Activated T-cell treated with anti-CD3 and anti-CD28 coated beads, Interleukin-2, amount 50 U/mL, for 4 hours (primary cell): Measurements from ENCODE around the gene TENT4A. TPM values are rescaled to one million over a fixed set of nuclear protein-coding genes. Genes with fewer than 3 reads are reported as not detected.
"Not testable (repeated sequence)": the region's sequence is repeated elsewhere in the genome, so short reads cannot be mapped to it uniquely, and the experiment has no call there.

Experiments
- ATAC-seq, 2 donors: fragments of 200-7000 bp; cut with Tn5 transposase; one replicate each; pipeline ENCODE4 v1.10.0; 2021
- DNase-seq: peaks from one replicate; pipeline ENCODE4 v3.0.0-alpha.2; 2020
- H3K27me3 Mint-ChIP-seq: one replicate; pipeline ENCODE4 v1.8.0; 2021; ENCODE audit warnings: low read depth, mixed read lengths
- H3K36me3 Mint-ChIP-seq: one replicate; pipeline ENCODE4 v1.8.0; 2022; ENCODE audit warnings: mixed read lengths; ENCODE audit not compliant: insufficient read depth
- H3K4me1 Mint-ChIP-seq: one replicate; pipeline ENCODE4 v1.8.0; 2021; ENCODE audit warnings: low read depth, mixed read lengths
- H3K4me3 Mint-ChIP-seq: one replicate; pipeline ENCODE4 v1.8.0; 2021; ENCODE audit warnings: mild to moderate bottlenecking, moderate library complexity, mixed read lengths
- H3K9me3 Mint-ChIP-seq: one replicate; pipeline ENCODE4 v1.8.0; 2021; ENCODE audit warnings: mixed read lengths
- total RNA-seq, 3 donors: library from RNA; stranded (reverse); gene quantifications; one replicate each; pipeline ENCODE4 v1.2.1, GENCODE V29; 2021

TENT4A gene
- 10 to 100 TPM; 24.7 to 27.4 (median 25.9) TPM for total RNA-seq

GRCh38 chr5:6713274-6714225 lies at the start of gene TENT4A:
Gene TENT4A (plus strand): TSS chr5:6713432. CDS start chr5:6713984, 552 bp downstream.
- Mint-ChIP-seq H3K36me3 (peaks cover under 1% of the 10 kb centered on the region), H3K4me3 (peak within 1 kb of the TSS; percentile 88), H3K4me1 (peaks cover 40% of the 10 kb centered on the region), H3K9me3 (no peaks in the 10 kb centered on the region), H3K27me3 (no peaks in the 10 kb centered on the region)
- DNase-seq: no peak
- ATAC-seq: peak; percentile 48 to 49

DNA sequence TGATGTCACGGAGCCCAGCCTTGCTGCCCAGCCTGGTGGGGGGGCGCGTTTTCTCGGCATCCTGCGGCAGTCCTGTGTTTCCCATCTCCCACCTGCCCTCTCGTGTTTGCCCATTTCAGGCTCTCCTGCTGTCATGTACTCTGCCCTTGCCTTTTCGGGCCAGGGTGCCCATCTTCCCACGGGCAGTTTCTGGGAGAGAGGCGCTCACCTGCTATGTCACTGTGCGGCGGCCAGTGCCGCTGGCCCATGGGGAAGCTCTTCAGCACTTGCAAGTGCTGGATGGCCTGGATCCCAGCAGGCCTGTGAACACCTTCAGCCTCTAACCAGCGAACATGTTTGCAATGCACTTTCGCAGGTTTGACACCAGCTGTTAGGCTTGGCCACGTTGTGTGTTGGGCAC lies 46.5 kb upstream of the TENT4A start:
- Mint-ChIP-seq H3K36me3 (peaks cover 15% of the 10 kb centered on the region), H3K4me3 (no peak overlapping the region), H3K27me3 (no peaks in the 10 kb centered on the region), H3K9me3 (no peaks in the 10 kb centered on the region), H3K4me1 (no peaks in the 10 kb centered on the region)
- ATAC-seq (no peak), DNase-seq (no peak)

DNA sequence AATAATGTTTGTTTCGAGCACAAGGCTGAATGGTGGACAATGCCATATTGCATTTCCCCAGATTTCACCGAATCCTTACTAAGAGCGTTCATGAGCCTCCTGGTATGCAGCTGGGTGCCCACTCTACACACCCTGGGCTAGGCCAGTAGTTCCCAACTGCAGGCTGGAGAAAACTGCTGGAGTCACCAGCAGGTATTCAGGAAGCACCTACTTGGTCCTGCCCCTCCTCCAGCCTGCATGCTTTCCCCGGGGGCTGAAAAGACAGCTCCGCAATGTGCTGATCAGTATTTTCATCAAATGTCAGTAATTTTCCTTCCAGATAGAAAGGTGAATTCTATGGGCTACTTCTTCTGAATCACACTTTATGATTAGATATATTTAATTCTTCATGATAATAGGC lies 45.6 kb upstream of the TENT4A start:
- Mint-ChIP-seq H3K4me3 (no peak overlapping the region), H3K27me3 (no peaks in the 10 kb centered on the region), H3K9me3 (no peaks in the 10 kb centered on the region), H3K4me1 (no peaks in the 10 kb centered on the region), H3K36me3 (peaks cover 15% of the 10 kb centered on the region)
- DNase-seq (no peak), ATAC-seq (no peak)

GRCh38 chr5:6668717-6669116 lies 44.5 kb upstream of the TENT4A start:
- ATAC-seq, H3K4me1 Mint-ChIP-seq, DNase-seq, H3K9me3 Mint-ChIP-seq, H3K27me3 Mint-ChIP-seq, H3K4me3 Mint-ChIP-seq: not testable (repeated sequence)
- H3K36me3 Mint-ChIP-seq: peaks cover 15% of the 10 kb centered on the region

- DNase-seq (no peak), ATAC-seq (no peak)
- no peaks in the 10 kb centered on the region for H3K27me3 Mint-ChIP-seq
- no peaks in the 10 kb centered on the region for H3K9me3 Mint-ChIP-seq
- no peaks in the 10 kb centered on the region for H3K4me1 Mint-ChIP-seq
- H3K4me3 Mint-ChIP-seq: no peak overlapping the region
- H3K36me3 Mint-ChIP-seq: peaks cover 12% of the 10 kb centered on the region
These were observed 40.2 kb upstream of the TENT4A start for GRCh38 chr5:6673031-6673430.

DNA sequence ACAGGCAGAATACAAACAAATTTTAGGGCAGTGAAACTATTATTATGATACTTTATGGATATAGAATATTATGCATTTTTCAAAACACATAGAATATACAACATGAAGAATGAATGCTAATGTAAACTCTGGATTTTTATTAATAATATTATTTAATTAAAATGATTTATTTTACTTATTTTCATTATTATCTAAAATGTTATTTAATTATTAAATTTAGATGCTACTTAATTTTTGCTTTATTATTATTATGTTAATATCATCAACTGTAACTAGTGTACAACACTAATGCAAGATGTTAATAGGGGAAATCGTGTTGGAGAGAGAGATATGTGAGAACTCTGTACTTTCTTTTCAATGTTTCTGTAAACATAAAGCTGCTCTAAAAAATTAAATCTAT lies 39.3 kb upstream of the TENT4A start:
- no peak for DNase-seq
- Mint-ChIP-seq H3K4me1 (no peaks in the 10 kb centered on the region), H3K4me3 (no peak overlapping the region), H3K9me3 (no peaks in the 10 kb centered on the region), H3K36me3 (peaks cover 12% of the 10 kb centered on the region), H3K27me3 (no peaks in the 10 kb centered on the region)
- no peak for ATAC-seq

GRCh38 chr5:6674421-6674820 lies 38.8 kb upstream of the TENT4A start:
- ATAC-seq (no peak), DNase-seq (no peak)
- Mint-ChIP-seq H3K9me3 (no peaks in the 10 kb centered on the region), H3K27me3 (no peaks in the 10 kb centered on the region), H3K36me3 (peaks cover 10% of the 10 kb centered on the region), H3K4me1 (no peaks in the 10 kb centered on the region), H3K4me3 (no peak overlapping the region)

GRCh38 chr5:6674886-6675285 lies 38.3 kb upstream of the TENT4A start:
- H3K4me1 Mint-ChIP-seq: no peaks in the 10 kb centered on the region
- no peak overlapping the region for H3K4me3 Mint-ChIP-seq
- peaks cover 5% of the 10 kb centered on the region for H3K36me3 Mint-ChIP-seq
- no peak for ATAC-seq
- no peaks in the 10 kb centered on the region for H3K27me3 Mint-ChIP-seq
- H3K9me3 Mint-ChIP-seq: no peaks in the 10 kb centered on the region
- DNase-seq: no peak

GRCh38 chr5:6675784-6676491 lies 37.3 kb upstream of the TENT4A start:
- ATAC-seq: no peak
- H3K27me3 Mint-ChIP-seq: no peaks in the 10 kb centered on the region
- H3K36me3 Mint-ChIP-seq: no peaks in the 10 kb centered on the region
- no peak overlapping the region for H3K4me3 Mint-ChIP-seq
- no peaks in the 10 kb centered on the region for H3K9me3 Mint-ChIP-seq
- DNase-seq: no peak
- no peaks in the 10 kb centered on the region for H3K4me1 Mint-ChIP-seq

- Mint-ChIP-seq H3K27me3 (peaks cover 2% of the 10 kb centered on the region), H3K36me3 (no peaks in the 10 kb centered on the region), H3K4me3 (no peak overlapping the region), H3K9me3 (no peaks in the 10 kb centered on the region), H3K4me1 (no peaks in the 10 kb centered on the region)
- DNase-seq: no peak
- ATAC-seq: no peak
These were observed 36.5 kb upstream of the TENT4A start for GRCh38 chr5:6676702-6677101.

- H3K27me3 Mint-ChIP-seq: peaks cover 4% of the 10 kb centered on the region
- DNase-seq (no peak), ATAC-seq (no peak)
- H3K9me3 Mint-ChIP-seq: no peaks in the 10 kb centered on the region
- no peaks in the 10 kb centered on the region for H3K4me1 Mint-ChIP-seq
- no peak overlapping the region for H3K4me3 Mint-ChIP-seq
- no peaks in the 10 kb centered on the region for H3K36me3 Mint-ChIP-seq
These were observed 34.8 kb upstream of the TENT4A start for GRCh38 chr5:6678385-6678784.

GRCh38 chr5:6680922-6681321 lies 32.3 kb upstream of the TENT4A start:
- peaks cover 21% of the 10 kb centered on the region for H3K27me3 Mint-ChIP-seq
- H3K9me3 Mint-ChIP-seq: no peaks in the 10 kb centered on the region
- no peaks in the 10 kb centered on the region for H3K4me1 Mint-ChIP-seq
- ATAC-seq (no peak), DNase-seq (no peak)
- no peak overlapping the region for H3K4me3 Mint-ChIP-seq
- no peaks in the 10 kb centered on the region for H3K36me3 Mint-ChIP-seq

GRCh38 chr5:6681682-6682081 lies 31.6 kb upstream of the TENT4A start:
- ATAC-seq (no peak), DNase-seq (no peak)
- peaks cover 28% of the 10 kb centered on the region for H3K27me3 Mint-ChIP-seq
- no peaks in the 10 kb centered on the region for H3K9me3 Mint-ChIP-seq
- no peak overlapping the region for H3K4me3 Mint-ChIP-seq
- peaks cover 2% of the 10 kb centered on the region for H3K4me1 Mint-ChIP-seq
- no peaks in the 10 kb centered on the region for H3K36me3 Mint-ChIP-seq

DNA sequence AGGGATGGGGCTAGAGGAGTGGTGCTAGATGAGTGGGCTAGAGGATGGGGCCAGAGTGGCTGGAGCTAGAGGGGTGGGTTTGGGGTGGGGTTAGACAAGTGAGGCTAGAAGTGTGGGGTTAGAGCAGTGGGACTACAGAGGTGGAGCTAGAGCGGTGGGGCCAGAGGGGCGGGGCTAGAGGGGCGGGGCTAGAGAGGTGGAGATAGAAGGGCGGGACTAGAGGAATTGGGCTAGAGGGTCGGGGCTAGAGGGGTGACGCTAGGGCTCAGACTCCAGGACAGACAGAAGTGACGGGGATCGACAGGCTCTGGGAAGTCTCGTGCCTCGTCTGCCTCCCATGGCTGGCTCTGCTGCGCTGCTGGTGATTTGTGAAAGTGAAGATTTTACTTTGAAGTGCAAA lies 31.0 kb upstream of the TENT4A start:
- Mint-ChIP-seq H3K4me1 (peaks cover 4% of the 10 kb centered on the region), H3K27me3 (peaks cover 30% of the 10 kb centered on the region), H3K9me3 (no peaks in the 10 kb centered on the region), H3K36me3 (no peaks in the 10 kb centered on the region), H3K4me3 (no peak overlapping the region)
- DNase-seq (no peak), ATAC-seq (no peak)

DNA sequence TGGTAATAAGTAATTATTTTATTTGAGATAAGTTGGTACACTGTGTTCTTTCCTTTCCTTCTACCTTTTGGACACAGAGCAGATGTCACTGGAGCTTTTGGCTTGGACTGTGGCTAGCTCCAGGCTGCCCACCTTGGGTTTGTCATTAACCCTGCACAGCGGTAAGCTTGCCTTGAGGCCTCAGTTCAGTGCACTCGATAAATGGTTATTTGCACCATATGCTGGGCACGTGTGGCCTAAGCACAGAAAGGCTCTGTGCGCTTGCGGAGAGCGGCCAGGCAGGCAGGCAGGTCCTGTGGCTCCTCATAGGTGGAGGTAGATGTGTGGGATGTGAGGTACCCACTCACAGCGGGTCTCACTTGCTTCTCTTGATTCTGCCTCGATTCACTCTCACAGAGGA lies 30.0 kb upstream of the TENT4A start:
- DNase-seq: no peak
- H3K27me3 Mint-ChIP-seq: peaks cover 38% of the 10 kb centered on the region

More for the DNA sequence above, 30.0 kb upstream of the TENT4A start:
- ATAC-seq: no peak
- Mint-ChIP-seq H3K9me3 (no peaks in the 10 kb centered on the region), H3K4me3 (no peak overlapping the region), H3K36me3 (no peaks in the 10 kb centered on the region), H3K4me1 (peaks cover 6% of the 10 kb centered on the region)
